GM23338 (cell line): Measurements from ENCODE around the gene CATSPERD. TPM values are rescaled to one million over a fixed set of nuclear protein-coding genes. Genes with fewer than 3 reads are reported as not detected.

Experiments
- ATAC-seq: fragments of 200-7000 bp; cut with Tn5 transposase; 3 replicates; pipeline ENCODE4 v1.9.1; 2020
- DNase-seq: peaks from one replicate; pipeline ENCODE4 v3.0.0-alpha.2; 2015; ENCODE audit warnings: low spot score
- H2AFZ ChIP-seq: fragments of 200-600 bp; sonication (generic); 2 replicates; pipeline ENCODE4 v1.8.0; 2016; ENCODE audit warnings: antibody characterized with exemption, mild to moderate bottlenecking, moderate library complexity
- H3F3A ChIP-seq: fragments of 200-600 bp; sonication (generic); replicated peaks from 2 replicates; pipeline ENCODE4 v1.8.0; 2017; ENCODE audit warnings: antibody characterized with exemption, mixed run types, low read depth
- H3K27ac ChIP-seq: fragments of 200-600 bp; sonication (generic); 2 replicates; pipeline ENCODE4 v1.6.1; 2016; ENCODE audit warnings: low read depth
- H3K27me3 ChIP-seq: fragments of 200-600 bp; sonication (generic); 2 replicates; pipeline ENCODE4 v1.8.0; 2016; ENCODE audit warnings: mild to moderate bottlenecking, mixed run types, moderate library complexity; ENCODE audit not compliant: insufficient read depth
- H3K36me3 ChIP-seq: fragments of 200-600 bp; sonication (generic); 2 replicates; pipeline ENCODE4 v1.8.0; 2016; ENCODE audit warnings: mild to moderate bottlenecking; ENCODE audit not compliant: insufficient read depth
- H3K4me1 ChIP-seq: fragments of 200-600 bp; sonication (generic); 2 replicates; pipeline ENCODE4 v1.8.0; 2016; ENCODE audit warnings: mild to moderate bottlenecking, moderate library complexity; ENCODE audit not compliant: insufficient read depth
- H3K4me2 ChIP-seq: fragments of 200-600 bp; sonication (generic); 2 replicates; pipeline ENCODE4 v1.7.1; 2017; ENCODE audit warnings: mixed run types
- H3K4me3 ChIP-seq: fragments of 200-600 bp; sonication (generic); 2 replicates; pipeline ENCODE4 v1.6.1; 2016; ENCODE audit warnings: mixed run types
- H3K79me2 ChIP-seq: fragments of 200-600 bp; sonication (generic); replicated peaks from 2 replicates; pipeline ENCODE4 v1.8.0; 2017; ENCODE audit warnings: mild to moderate bottlenecking; ENCODE audit not compliant: insufficient read depth
- H3K9me2 ChIP-seq: fragments of 200-600 bp; sonication (generic); 2 replicates; pipeline ENCODE4 v1.8.0; 2017; ENCODE audit not compliant: insufficient read depth
- H4K20me1 ChIP-seq: fragments of 200-600 bp; sonication (generic); replicated peaks from 2 replicates; pipeline ENCODE4 v1.8.0; 2017; ENCODE audit warnings: mild to moderate bottlenecking; ENCODE audit not compliant: insufficient read depth
- H3K27ac Mint-ChIP-seq: 2 replicates; pipeline ENCODE4 v1.8.0; 2020; ENCODE audit warnings: inconsistent platforms, mild to moderate bottlenecking, moderate library complexity, mixed read lengths
- H3K27me3 Mint-ChIP-seq: 3 replicates; pipeline ENCODE4 v1.8.0; 2022; ENCODE audit warnings: low read depth, mild to moderate bottlenecking, moderate library complexity, mixed read lengths, inconsistent platforms; ENCODE audit not compliant: insufficient read depth, poor library complexity
- H3K36me3 Mint-ChIP-seq: 3 replicates; pipeline ENCODE4 v1.8.0; 2021; ENCODE audit warnings: low read depth, mild to moderate bottlenecking, inconsistent platforms, moderate library complexity, mixed read lengths
- H3K4me1 Mint-ChIP-seq: 3 replicates; pipeline ENCODE4 v1.8.0; 2020; ENCODE audit warnings: mild to moderate bottlenecking, inconsistent platforms, mixed read lengths
- H3K4me3 Mint-ChIP-seq: 3 replicates; pipeline ENCODE4 v1.8.0; 2021; ENCODE audit warnings: moderate library complexity, mild to moderate bottlenecking, inconsistent platforms, mixed read lengths
- H3K9me3 Mint-ChIP-seq: 3 replicates; pipeline ENCODE4 v1.8.0; 2020; ENCODE audit warnings: moderate library complexity, mild to moderate bottlenecking, inconsistent platforms, mixed read lengths
- CREB1 ChIP-seq: fragments of 250-450 bp; sonication (Bioruptor Pico); IDR thresholded peaks from 2 replicates; pipeline ENCODE4 v1.5.0; 2020; ENCODE audit warnings: low read depth, mild to moderate bottlenecking, moderate library complexity
- CTCF ChIP-seq, 2 experiments: fragments of 200-600 bp in 1 of 2; sonication (generic) in 1 of 2; conservative IDR thresholded peaks; 2 replicates each; pipeline versions ENCODE4 v1.5.1 to v1.6.1; 2016 to 2017; ENCODE audit warnings: antibody characterized with exemption in 2 of 2, low read depth in 2 of 2, mild to moderate bottlenecking in 2 of 2, moderate library complexity in 1 of 2
- EZH2 ChIP-seq: fragments of 200-600 bp; sonication (generic); IDR thresholded peaks from one replicate; pipeline ENCODE4 v1.8.0; 2017; ENCODE audit warnings: antibody characterized with exemption, mild to moderate bottlenecking, low read depth; ENCODE audit not compliant: unreplicated experiment
- EZH2phosphoT487 ChIP-seq: fragments of 200-600 bp; sonication (generic); IDR thresholded peaks from one replicate; pipeline ENCODE4 v1.8.1; 2018; ENCODE audit warnings: antibody characterized with exemption; ENCODE audit not compliant: unreplicated experiment
- JUNB ChIP-seq: IDR thresholded peaks from one replicate; pipeline ENCODE4 v1.6.1; 2016; ENCODE audit warnings: antibody characterized with exemption; ENCODE audit not compliant: unreplicated experiment
- POLR2AphosphoS5 ChIP-seq: IDR thresholded peaks from 2 replicates; pipeline ENCODE4 v1.6.1; 2016; ENCODE audit warnings: antibody characterized with exemption, low read depth
- REST ChIP-seq: IDR thresholded peaks from one replicate; pipeline ENCODE4 v1.6.1; 2018; ENCODE audit warnings: antibody characterized with exemption; ENCODE audit not compliant: unreplicated experiment
- STAT1 ChIP-seq: IDR thresholded peaks from one replicate; pipeline ENCODE4 v1.6.1; 2016; ENCODE audit warnings: antibody characterized with exemption; ENCODE audit not compliant: unreplicated experiment
- ZNF331 ChIP-seq: fragments of 250-450 bp; sonication (Bioruptor Pico); IDR thresholded peaks from 2 replicates; pipeline ENCODE4 v1.5.0; 2020; ENCODE audit warnings: low read depth, mild to moderate bottlenecking, moderate library complexity
- polyA plus RNA-seq: library from polyadenylated mRNA; unstranded; fragments of >200 nt; fragmentation: Nextera tagmentation; extraction: Ambion mirVana; gene quantifications from 2 replicates; pipeline ENCODE4 v1.2.1, GENCODE V29; 2016
- total RNA-seq: library from RNA; depleted of rRNA; stranded (reverse); fragments of >200 nt; shearing (Covaris generic); gene quantifications from 2 replicates; pipeline ENCODE4 v1.2.3, GENCODE V29; 2014

CATSPERD gene
- total and polyA plus RNA-seq, 2 experiments from 2014 or later: 0.17 TPM; not detected in 1

- Histone ChIP-seq H4K20me1 (peaks cover 3% of the 10 kb centered on the region; the same call in 1 of the 2 replicates), H3K4me3 (no peak overlapping the region)
Measured at GRCh38 chr19:5788422-5788821, 68.0 kb downstream of the CATSPERD start.

GRCh38 chr19:5789351-5789761 lies 68.9 kb downstream of the CATSPERD start:
- Histone ChIP-seq H3K36me3 (peaks cover 5% of the 10 kb centered on the region; the same call in 1 of the 2 replicates), H2AFZ (no peak overlapping the region), H3K79me2 (no peaks in the 10 kb centered on the region), H3K9me2 (no peaks in the 10 kb centered on the region), H3K4me1 (no peaks in the 10 kb centered on the region), H4K20me1 (peaks cover 2% of the 10 kb centered on the region; the same call in 1 of the 2 replicates), H3F3A (no peaks in the 10 kb centered on the region), H3K27ac (no peak overlapping the region), H3K4me2 (no peak overlapping the region), H3K27me3 (no peaks in the 10 kb centered on the region), H3K4me3 (no peak overlapping the region)
- H3K27ac Mint-ChIP-seq: no peak overlapping the region
- peak overlapping the region; percentile 99 for H3K4me3 Mint-ChIP-seq
- peaks cover 41% of the 10 kb centered on the region for H3K36me3 Mint-ChIP-seq
- peaks cover 5% of the 10 kb centered on the region for H3K4me1 Mint-ChIP-seq
- H3K9me3 Mint-ChIP-seq: no peaks in the 10 kb centered on the region; the same call in 1 of the 3 replicates
- H3K27me3 Mint-ChIP-seq: peaks cover 19% of the 10 kb centered on the region
- DNase-seq (no peak), ATAC-seq (no peak)
- no peak for TF ChIP-seq EZH2phosphoT487
- TF ChIP-seq CREB1 (CRISPR knock-in tag): no peak
- TF ChIP-seq JUNB: no peak
- no peak for TF ChIP-seq CTCF (conservative IDR thresholded peaks at IDR 0.05; ENCODE audit: low read depth in 2 of 2)
- TF ChIP-seq REST: no peak
- no peak for TF ChIP-seq STAT1

More at GRCh38 chr19:5788422-5788821, 68.0 kb downstream of the CATSPERD start:
- ATAC-seq: no peak
- Histone ChIP-seq H3K4me1 (no peaks in the 10 kb centered on the region), H3K4me2 (no peak overlapping the region), H3K79me2 (no peaks in the 10 kb centered on the region), H3F3A (no peaks in the 10 kb centered on the region), H2AFZ (no peak overlapping the region), H3K27ac (no peak overlapping the region), H3K27me3 (no peaks in the 10 kb centered on the region), H3K36me3 (peaks cover 5% of the 10 kb centered on the region; the same call in 1 of the 2 replicates), H3K9me2 (no peaks in the 10 kb centered on the region)
- H3K36me3 Mint-ChIP-seq: peaks cover 41% of the 10 kb centered on the region
- no peak for DNase-seq
- H3K27me3 Mint-ChIP-seq: peaks cover 19% of the 10 kb centered on the region
- peaks cover 5% of the 10 kb centered on the region for H3K4me1 Mint-ChIP-seq
- no peak for TF ChIP-seq CREB1 (CRISPR knock-in tag)
- TF ChIP-seq ZNF331 (CRISPR knock-in tag): no peak
- TF ChIP-seq POLR2AphosphoS5: no peak
- no peak for TF ChIP-seq EZH2
- no peak for TF ChIP-seq STAT1
- TF ChIP-seq JUNB: no peak
- TF ChIP-seq REST: no peak
- no peaks in the 10 kb centered on the region; the same call in 1 of the 3 replicates for H3K9me3 Mint-ChIP-seq
- H3K27ac Mint-ChIP-seq: no peak overlapping the region
- H3K4me3 Mint-ChIP-seq: 0 out of 3 replicates have a peak overlapping the region, but pooled peaks have one; percentile 32
